Gastroesophageal sphincter (tissue), 4 donors: ENCODE data around the gene BAIAP2. TPM values are rescaled to one million over a fixed set of nuclear protein-coding genes. Genes with fewer than 3 reads are reported as not detected.

Source experiments
- ATAC-seq: fragments of 150-250 bp; one replicate; pipeline ENCODE4 v1.9.1; 2016; ENCODE audit warnings: mild to moderate bottlenecking, moderate library complexity
- H3K27ac ChIP-seq, 4 donors: fragments of 200-600 bp; sonication (generic) in 3 of 4; 1 replicate in 3 of 4; 2 replicates in 1 of 4; pipeline ENCODE4 v1.5.1; 2016 to 2019
- H3K27me3 ChIP-seq: fragments of 200-600 bp; sonication (generic); one replicate; pipeline ENCODE4 v1.5.1; 2019
- H3K36me3 ChIP-seq, 2 donors: fragments of 200-600 bp; sonication (generic); one replicate each; pipeline ENCODE4 v1.5.1; 2019; ENCODE audit warnings: control low read depth in 1 of 2
- H3K4me1 ChIP-seq, 3 donors: fragments of 200-600 bp; sonication (generic); 1 replicate in 2 of 3; 2 replicates in 1 of 3; pipeline ENCODE4 v1.5.1; 2016 to 2019; ENCODE audit warnings: control low read depth in 2 of 3
- H3K4me3 ChIP-seq, 2 donors: fragments of 200-600 bp; sonication (generic); one replicate each; pipeline ENCODE4 v1.5.1; 2019; ENCODE audit warnings: mild to moderate bottlenecking in 1 of 2, moderate library complexity in 1 of 2
- H3K9me3 ChIP-seq, 3 donors: fragments of 200-600 bp; sonication (generic); one replicate each; pipeline ENCODE4 v1.5.1; 2017 to 2019; ENCODE audit warnings: control low read depth in 2 of 3
- CTCF ChIP-seq, 4 experiments: fragments of 200-600 bp in 2 of 4; fragments of 450-650 bp in 2 of 4; sonication (generic) in 1 of 4; IDR thresholded peaks; one replicate each; pipeline ENCODE4 v1.5.1; 2017 to 2019; ENCODE audit warnings: antibody characterized with exemption in 4 of 4, mild to moderate bottlenecking in 2 of 4, moderate library complexity in 2 of 4
- EP300 ChIP-seq: sonication (generic); formaldehyde crosslinking; IDR thresholded peaks from one replicate; pipeline ENCODE4 v1.6.1; 2017; ENCODE audit warnings: antibody characterized with exemption, mild to moderate bottlenecking
- POLR2A ChIP-seq, 2 donors: fragments of 450-650 bp; IDR thresholded peaks; one replicate each; pipeline ENCODE4 v1.6.1; 2017; ENCODE audit warnings: antibody characterized with exemption in 2 of 2, mild to moderate bottlenecking in 2 of 2, moderate library complexity in 1 of 2
- POLR2AphosphoS5 ChIP-seq: sonication (generic); formaldehyde crosslinking; IDR thresholded peaks from one replicate; pipeline ENCODE4 v1.6.1; 2017; ENCODE audit warnings: antibody characterized with exemption
- WGBS, 2 donors: methylation state at CpG; one replicate each; pipeline ENCODE4 v1.1.5; 2018; ENCODE audit warnings: low coverage in 1 of 2; 5-methylcytosine and 5-hydroxymethylcytosine counted together
- total RNA-seq, 4 donors: library from RNA; depleted of rRNA; stranded (reverse); fragments of >200 nt; gene quantifications; one replicate each; pipeline ENCODE4 v1.1.0, GENCODE V29; 2016

BAIAP2 gene
- total RNA-seq, 4 donors from 2014 or later, result 32.7 to 54.9 (median 40.6) TPM

- Histone ChIP-seq H3K4me3 (no peak overlapping the region), H3K36me3 (peaks cover 0 to 25% of the 10 kb centered on the region in 2 donors), H3K27ac (no peak overlapping the region), H3K4me1 (peaks cover 0 to 55% (median 22%) of the 10 kb centered on the region in 3 donors), H3K9me3 (no peaks in the 10 kb centered on the region), H3K27me3 (peaks cover 29% of the 10 kb centered on the region)
- no peak for TF ChIP-seq POLR2AphosphoS5
- TF ChIP-seq POLR2A (IDR thresholded peaks at IDR 0.05), result no peak
- TF ChIP-seq CTCF (IDR thresholded peaks at IDR 0.05), result no peak
- no peak for TF ChIP-seq EP300
- 87 to 92% methylated on average over 10 to 21 of the region's 41 CpGs for WGBS, 2 donors
- no peak for ATAC-seq
These were observed 3.1 kb upstream of the BAIAP2 start for GRCh38 chr17:81031566-81032550.

GRCh38 chr17:81032641-81033480 lies 2.1 kb upstream of the BAIAP2 start:
- H3K9me3 ChIP-seq, result no peaks in the 10 kb centered on the region
- H3K27me3 ChIP-seq, result peaks cover 24% of the 10 kb centered on the region
- whole genome bisulfite sequencing, 2 donors, result 90 to 96% methylated on average over 2 to 9 of the region's 34 CpGs
- H3K27ac ChIP-seq, result no peak overlapping the region
- TF ChIP-seq POLR2A (IDR thresholded peaks at IDR 0.05) (no peak), EP300 (no peak), POLR2AphosphoS5 (no peak), CTCF (IDR thresholded peaks at IDR 0.05) (no peak)
- no peak for ATAC-seq
- peaks cover 0 to 25% of the 10 kb centered on the region in 2 donors for H3K36me3 ChIP-seq
- H3K4me1 ChIP-seq, result peaks cover 0 to 55% (median 21%) of the 10 kb centered on the region in 3 donors
- no peak overlapping the region for H3K4me3 ChIP-seq

- Histone ChIP-seq H3K36me3 (peaks cover 0 to 25% of the 10 kb centered on the region in 2 donors), H3K27me3 (peaks cover 16% of the 10 kb centered on the region), H3K4me3 (peak overlapping the region; percentile 68 to 70), H3K9me3 (no peaks in the 10 kb centered on the region), H3K27ac (peak overlapping the region in 3 of 4 donors; percentile 64 to 83 (median 65)), H3K4me1 (peaks cover 0 to 55% (median 29%) of the 10 kb centered on the region in 3 donors)
- 9 to 20% methylated on average over 6 to 13 of the region's 22 CpGs for WGBS, 2 donors
- TF ChIP-seq POLR2AphosphoS5 (no peak), POLR2A (IDR thresholded peaks at IDR 0.05) (no peak), EP300 (no peak), CTCF (IDR thresholded peaks at IDR 0.05) (no peak)
- no peak for ATAC-seq
These were observed 1.3 kb upstream of the BAIAP2 start for GRCh38 chr17:81033535-81034167.

- TF ChIP-seq POLR2AphosphoS5 (no peak), EP300 (no peak), POLR2A (IDR thresholded peaks at IDR 0.05) (no peak), CTCF (IDR thresholded peaks at IDR 0.05) (no peak)
- H3K9me3 ChIP-seq, result no peaks in the 10 kb centered on the region
- H3K36me3 ChIP-seq, result peaks cover 0 to 25% of the 10 kb centered on the region in 2 donors
- peaks cover 11% of the 10 kb centered on the region for H3K27me3 ChIP-seq
- peak overlapping the region; percentile 68 to 70 for H3K4me3 ChIP-seq
- ATAC-seq, result peak; percentile 35
- H3K4me1 ChIP-seq, result peaks cover 0 to 61% (median 30%) of the 10 kb centered on the region in 3 donors
- peak overlapping the region in 3 of 4 donors; percentile 64 to 83 (median 65) for H3K27ac ChIP-seq
- WGBS, 2 donors, result 4 to 8% methylated on average over 2 to 8 of the region's 49 CpGs
These were observed 678 bp upstream of the BAIAP2 start for GRCh38 chr17:81034168-81034777.
